ENCODE data around the gene TENM3.

Gene TENM3

GRCh38 chr4:182225257-182225852 is 17.8 kb upstream of the TENM3 start:
- DNase-seq (ENCODE audit: low spot score) (no peak), ATAC-seq (ENCODE audit: low read depth) (no peak)
- Histone ChIP-seq H3K4me1 (ENCODE audit: insufficient read depth, poor library complexity, severe bottlenecking) (no peaks in the 10 kb centered on the region), H3K4me3 (ENCODE audit: severe bottlenecking) (no peak overlapping the region), H3K27me3 (ENCODE audit: insufficient read depth, poor library complexity, severe bottlenecking) (no peaks in the 10 kb centered on the region), H3K9me3 (ENCODE audit: severe bottlenecking) (no peaks in the 10 kb centered on the region), H3K27ac (ENCODE audit: poor library complexity, severe bottlenecking) (no peak overlapping the region), H3K36me3 (ENCODE audit: low read depth) (no peaks in the 10 kb centered on the region)
- TF ChIP-seq, protein P1, sequence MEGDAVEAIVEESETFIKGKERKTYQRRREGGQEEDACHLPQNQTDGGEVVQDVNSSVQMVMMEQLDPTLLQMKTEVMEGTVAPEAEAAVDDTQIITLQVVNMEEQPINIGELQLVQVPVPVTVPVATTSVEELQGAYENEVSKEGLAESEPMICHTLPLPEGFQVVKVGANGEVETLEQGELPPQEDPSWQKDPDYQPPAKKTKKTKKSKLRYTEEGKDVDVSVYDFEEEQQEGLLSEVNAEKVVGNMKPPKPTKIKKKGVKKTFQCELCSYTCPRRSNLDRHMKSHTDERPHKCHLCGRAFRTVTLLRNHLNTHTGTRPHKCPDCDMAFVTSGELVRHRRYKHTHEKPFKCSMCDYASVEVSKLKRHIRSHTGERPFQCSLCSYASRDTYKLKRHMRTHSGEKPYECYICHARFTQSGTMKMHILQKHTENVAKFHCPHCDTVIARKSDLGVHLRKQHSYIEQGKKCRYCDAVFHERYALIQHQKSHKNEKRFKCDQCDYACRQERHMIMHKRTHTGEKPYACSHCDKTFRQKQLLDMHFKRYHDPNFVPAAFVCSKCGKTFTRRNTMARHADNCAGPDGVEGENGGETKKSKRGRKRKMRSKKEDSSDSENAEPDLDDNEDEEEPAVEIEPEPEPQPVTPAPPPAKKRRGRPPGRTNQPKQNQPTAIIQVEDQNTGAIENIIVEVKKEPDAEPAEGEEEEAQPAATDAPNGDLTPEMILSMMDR (IDR thresholded peaks at IDR 0.05; ENCODE audit: poor library complexity, severe bottlenecking), result no peak

GRCh38 chr4:182227611-182228010 is 15.6 kb upstream of the TENM3 start:
- Histone ChIP-seq H3K4me1 (ENCODE audit: insufficient read depth, poor library complexity, severe bottlenecking) (no peaks in the 10 kb centered on the region), H3K9me3 (ENCODE audit: severe bottlenecking) (no peaks in the 10 kb centered on the region), H3K36me3 (ENCODE audit: low read depth) (no peaks in the 10 kb centered on the region), H3K27ac (ENCODE audit: poor library complexity, severe bottlenecking) (no peak overlapping the region), H3K4me3 (ENCODE audit: severe bottlenecking) (no peak overlapping the region), H3K27me3 (ENCODE audit: insufficient read depth, poor library complexity, severe bottlenecking) (no peaks in the 10 kb centered on the region)
- TF ChIP-seq, protein P1 (IDR thresholded peaks at IDR 0.05; ENCODE audit: poor library complexity, severe bottlenecking), result no peak
- no peak for DNase-seq (ENCODE audit: low spot score)
- ATAC-seq (ENCODE audit: low read depth), result no peak

DNA sequence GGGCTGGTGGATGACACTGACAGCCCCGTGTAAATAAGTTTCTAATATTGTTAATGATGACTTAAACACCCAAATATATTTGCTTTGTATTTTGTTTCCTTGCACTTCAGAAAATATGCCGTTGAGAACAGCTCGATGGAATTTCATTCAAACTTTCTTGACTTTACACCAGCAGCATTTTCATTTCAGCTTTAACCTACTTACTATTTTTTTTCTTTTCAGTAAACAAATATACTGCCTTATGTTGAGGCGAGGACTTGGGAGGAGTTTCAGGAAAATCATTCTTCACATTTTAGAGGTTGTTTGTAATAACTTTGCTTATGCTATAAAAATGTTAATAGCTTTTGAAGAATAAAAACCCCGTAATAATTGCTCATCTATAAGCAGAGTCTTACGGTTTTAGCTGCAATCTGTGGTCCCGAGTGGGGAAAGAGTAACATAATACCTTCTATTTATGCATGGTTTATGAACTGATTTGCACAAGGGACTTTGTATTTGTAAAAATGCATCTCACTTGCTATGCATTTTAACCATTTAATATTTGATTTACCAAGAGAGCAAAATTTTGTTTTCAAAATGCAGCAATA is 14.1 kb upstream of the TENM3 start:
- no peak for DNase-seq (ENCODE audit: low spot score)
- Histone ChIP-seq H3K27me3 (ENCODE audit: insufficient read depth, poor library complexity, severe bottlenecking) (no peaks in the 10 kb centered on the region), H3K27ac (ENCODE audit: poor library complexity, severe bottlenecking) (no peak overlapping the region), H3K9me3 (ENCODE audit: severe bottlenecking) (no peaks in the 10 kb centered on the region), H3K4me3 (ENCODE audit: severe bottlenecking) (no peak overlapping the region), H3K36me3 (ENCODE audit: low read depth) (no peaks in the 10 kb centered on the region), H3K4me1 (ENCODE audit: insufficient read depth, poor library complexity, severe bottlenecking) (no peaks in the 10 kb centered on the region)
- TF ChIP-seq, protein P1 (IDR thresholded peaks at IDR 0.05; ENCODE audit: poor library complexity, severe bottlenecking), result no peak
- no peak for ATAC-seq (ENCODE audit: low read depth)

DNA sequence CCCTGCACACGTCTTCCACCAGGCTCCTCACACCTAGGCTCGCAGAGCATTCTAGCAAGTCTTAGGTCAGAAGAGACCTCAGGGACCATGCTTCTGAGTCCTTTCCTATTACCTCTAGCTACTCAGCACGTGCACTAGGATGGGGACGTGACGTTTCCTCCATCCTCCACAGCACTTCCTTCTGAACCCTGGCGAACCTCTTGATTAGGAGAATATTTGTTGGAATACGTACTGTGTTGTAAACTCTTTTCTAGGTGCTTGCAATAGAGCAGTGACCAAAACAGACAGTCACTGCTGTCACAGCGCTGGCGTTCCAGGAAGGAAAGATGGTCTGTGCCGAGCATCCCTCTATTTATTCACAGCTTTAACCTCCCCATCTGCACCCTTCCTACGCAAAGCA is 12.9 kb upstream of the TENM3 start:
- no peaks in the 10 kb centered on the region for H3K27me3 ChIP-seq (ENCODE audit: insufficient read depth, poor library complexity, severe bottlenecking)
- TF ChIP-seq, protein P1 (IDR thresholded peaks at IDR 0.05; ENCODE audit: poor library complexity, severe bottlenecking), result no peak

GRCh38 chr4:182231080-182231479 is 12.1 kb upstream of the TENM3 start:
- no peak for DNase-seq (ENCODE audit: low spot score)
- Histone ChIP-seq H3K9me3 (ENCODE audit: severe bottlenecking) (no peaks in the 10 kb centered on the region), H3K4me1 (ENCODE audit: insufficient read depth, poor library complexity, severe bottlenecking) (no peaks in the 10 kb centered on the region), H3K36me3 (ENCODE audit: low read depth) (no peaks in the 10 kb centered on the region), H3K27me3 (ENCODE audit: insufficient read depth, poor library complexity, severe bottlenecking) (no peaks in the 10 kb centered on the region), H3K27ac (ENCODE audit: poor library complexity, severe bottlenecking) (no peak overlapping the region), H3K4me3 (ENCODE audit: severe bottlenecking) (no peak overlapping the region)
- ATAC-seq (ENCODE audit: low read depth), result no peak
- TF ChIP-seq, protein P1 (IDR thresholded peaks at IDR 0.05; ENCODE audit: poor library complexity, severe bottlenecking), result no peak

More for the DNA sequence above, 12.9 kb upstream of the TENM3 start:
- H3K4me3 ChIP-seq (ENCODE audit: severe bottlenecking), result no peak overlapping the region
- H3K4me1 ChIP-seq (ENCODE audit: insufficient read depth, poor library complexity, severe bottlenecking), result no peaks in the 10 kb centered on the region
- no peak overlapping the region for H3K27ac ChIP-seq (ENCODE audit: poor library complexity, severe bottlenecking)
- no peaks in the 10 kb centered on the region for H3K9me3 ChIP-seq (ENCODE audit: severe bottlenecking)
- ATAC-seq (ENCODE audit: low read depth), result no peak
- no peak for DNase-seq (ENCODE audit: low spot score)
- H3K36me3 ChIP-seq (ENCODE audit: low read depth), result no peaks in the 10 kb centered on the region

All from RWPE2 (cell line).